Progenitor cell of endocrine pancreas (in vitro differentiated cells): Measurements from ENCODE around the gene RNASE7. TPM values are rescaled to one million over a fixed set of nuclear protein-coding genes. Genes with fewer than 3 reads are reported as not detected.

Source experiments
- DNase-seq: peaks from one replicate; pipeline ENCODE4 v3.0.0; 2021; ENCODE audit warnings: low spot score; ENCODE audit not compliant: unreplicated experiment
- H3K27ac Mint-ChIP-seq: 2 replicates; pipeline ENCODE4 v1.8.0; 2021; ENCODE audit warnings: mild to moderate bottlenecking, moderate library complexity, mixed read lengths
- H3K27me3 Mint-ChIP-seq: 2 replicates; pipeline ENCODE4 v1.8.0; 2021; ENCODE audit warnings: mixed read lengths
- H3K36me3 Mint-ChIP-seq: 2 replicates; pipeline ENCODE4 v1.8.0; 2022; ENCODE audit warnings: mixed read lengths; ENCODE audit not compliant: insufficient read depth
- H3K4me1 Mint-ChIP-seq: 2 replicates; pipeline ENCODE4 v1.8.0; 2021; ENCODE audit warnings: low read depth, mixed read lengths
- H3K4me3 Mint-ChIP-seq: 2 replicates; pipeline ENCODE4 v1.8.0; 2021; ENCODE audit warnings: low read depth, mild to moderate bottlenecking, moderate library complexity, mixed read lengths
- H3K9me3 Mint-ChIP-seq: 2 replicates; pipeline ENCODE4 v1.8.0; 2021; ENCODE audit warnings: low read depth, mixed read lengths
- CTCF ChIP-seq: fragments of 200-600 bp; sonication (generic); IDR thresholded peaks from one replicate; pipeline ENCODE4 v1.5.0; 2021; ENCODE audit warnings: antibody characterized with exemption, mild to moderate bottlenecking; ENCODE audit not compliant: unreplicated experiment
- total RNA-seq: library from RNA; stranded (reverse); gene quantifications from 2 replicates; pipeline ENCODE4 v1.2.1, GENCODE V29; 2021

RNASE7 gene
- total RNA-seq, 1 donor from 2014 or later, result not detected

- Mint-ChIP-seq H3K27ac (no peak overlapping the region), H3K9me3 (no peaks in the 10 kb centered on the region), H3K27me3 (no peaks in the 10 kb centered on the region), H3K4me1 (peaks cover 2% of the 10 kb centered on the region), H3K36me3 (peaks cover 5% of the 10 kb centered on the region), H3K4me3 (no peak overlapping the region)
- peak; percentile 90 for TF ChIP-seq CTCF
- DNase-seq, result peak; percentile 81
Observed at GRCh38 chr14:21014761-21015190, 27.4 kb upstream of the RNASE7 start.

GRCh38 chr14:21015312-21015711, 26.9 kb upstream of the RNASE7 start:
- H3K36me3 Mint-ChIP-seq, result peaks cover 5% of the 10 kb centered on the region
- H3K9me3 Mint-ChIP-seq, result no peaks in the 10 kb centered on the region
- TF ChIP-seq CTCF, result no peak
- no peak for DNase-seq
- H3K27me3 Mint-ChIP-seq, result no peaks in the 10 kb centered on the region
- no peak overlapping the region for H3K4me3 Mint-ChIP-seq
- H3K27ac Mint-ChIP-seq, result no peak overlapping the region
- H3K4me1 Mint-ChIP-seq, result peaks cover 2% of the 10 kb centered on the region

- H3K4me3 Mint-ChIP-seq, result no peak overlapping the region
- no peaks in the 10 kb centered on the region for H3K27me3 Mint-ChIP-seq
- H3K9me3 Mint-ChIP-seq, result no peaks in the 10 kb centered on the region
- H3K36me3 Mint-ChIP-seq, result peaks cover 7% of the 10 kb centered on the region
- no peak overlapping the region for H3K27ac Mint-ChIP-seq
- DNase-seq, result no peak
- H3K4me1 Mint-ChIP-seq, result peaks cover 2% of the 10 kb centered on the region
- TF ChIP-seq CTCF, result no peak
Observed at GRCh38 chr14:21016413-21017190, 25.6 kb upstream of the RNASE7 start.

GRCh38 chr14:21017528-21018245, 24.5 kb upstream of the RNASE7 start:
- peaks cover 4% of the 10 kb centered on the region for H3K4me1 Mint-ChIP-seq
- peaks cover 7% of the 10 kb centered on the region for H3K36me3 Mint-ChIP-seq
- H3K4me3 Mint-ChIP-seq, result no peak overlapping the region
- peaks cover 5% of the 10 kb centered on the region for H3K27me3 Mint-ChIP-seq
- H3K9me3 Mint-ChIP-seq, result no peaks in the 10 kb centered on the region
- TF ChIP-seq CTCF, result no peak
- no peak for DNase-seq
- no peak overlapping the region for H3K27ac Mint-ChIP-seq

- Mint-ChIP-seq H3K36me3 (peaks cover 7% of the 10 kb centered on the region), H3K4me3 (no peak overlapping the region), H3K27ac (no peak overlapping the region), H3K27me3 (peaks cover 9% of the 10 kb centered on the region), H3K9me3 (no peaks in the 10 kb centered on the region), H3K4me1 (peaks cover 6% of the 10 kb centered on the region)
- TF ChIP-seq CTCF, result no peak
- DNase-seq, result no peak
Observed at GRCh38 chr14:21018286-21018685, 23.9 kb upstream of the RNASE7 start.
